NB4 (cell line): ENCODE results near the gene FBXO34.

Experiments
- MYC ChIP-seq: IDR thresholded peaks from 2 replicates; pipeline ENCODE4 v1.6.1; 2011; ENCODE audit warnings: low read depth, low read length
- POLR2A ChIP-seq: IDR thresholded peaks from 2 replicates; pipeline ENCODE4 v1.6.1; 2011; ENCODE audit warnings: mild to moderate bottlenecking; ENCODE audit not compliant: insufficient read length; ENCODE audit errors: extremely low read depth
- TF ChIP-seq, protein P1 (sequence below): IDR thresholded peaks from one replicate; pipeline ENCODE4 v1.5.1; 2012; ENCODE audit warnings: low read depth, low read length
- TF ChIP-seq, protein P2 (sequence below): IDR thresholded peaks from 2 replicates; pipeline ENCODE4 v1.6.1; 2011; ENCODE audit warnings: low read depth, low read length

- TF ChIP-seq, protein P1, sequence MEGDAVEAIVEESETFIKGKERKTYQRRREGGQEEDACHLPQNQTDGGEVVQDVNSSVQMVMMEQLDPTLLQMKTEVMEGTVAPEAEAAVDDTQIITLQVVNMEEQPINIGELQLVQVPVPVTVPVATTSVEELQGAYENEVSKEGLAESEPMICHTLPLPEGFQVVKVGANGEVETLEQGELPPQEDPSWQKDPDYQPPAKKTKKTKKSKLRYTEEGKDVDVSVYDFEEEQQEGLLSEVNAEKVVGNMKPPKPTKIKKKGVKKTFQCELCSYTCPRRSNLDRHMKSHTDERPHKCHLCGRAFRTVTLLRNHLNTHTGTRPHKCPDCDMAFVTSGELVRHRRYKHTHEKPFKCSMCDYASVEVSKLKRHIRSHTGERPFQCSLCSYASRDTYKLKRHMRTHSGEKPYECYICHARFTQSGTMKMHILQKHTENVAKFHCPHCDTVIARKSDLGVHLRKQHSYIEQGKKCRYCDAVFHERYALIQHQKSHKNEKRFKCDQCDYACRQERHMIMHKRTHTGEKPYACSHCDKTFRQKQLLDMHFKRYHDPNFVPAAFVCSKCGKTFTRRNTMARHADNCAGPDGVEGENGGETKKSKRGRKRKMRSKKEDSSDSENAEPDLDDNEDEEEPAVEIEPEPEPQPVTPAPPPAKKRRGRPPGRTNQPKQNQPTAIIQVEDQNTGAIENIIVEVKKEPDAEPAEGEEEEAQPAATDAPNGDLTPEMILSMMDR, result no peak
- TF ChIP-seq POLR2A (no peak), MYC (no peak)
- TF ChIP-seq, protein P2, sequence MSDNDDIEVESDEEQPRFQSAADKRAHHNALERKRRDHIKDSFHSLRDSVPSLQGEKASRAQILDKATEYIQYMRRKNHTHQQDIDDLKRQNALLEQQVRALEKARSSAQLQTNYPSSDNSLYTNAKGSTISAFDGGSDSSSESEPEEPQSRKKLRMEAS, result no peak
Observed at GRCh38 chr14:55336162-55336561, 64.9 kb downstream of the FBXO34 start.
